DMS 273 (cell line): ENCODE results near the gene MME.
"Not testable (repeated sequence)": the region's sequence is repeated elsewhere in the genome, so short reads cannot be mapped to it uniquely, and the experiment has no call there.

ENCODE experiments used
- DNase-seq: peaks from one replicate; lab custom pipeline; 2025; ENCODE audit not compliant: unreplicated experiment; lab: John Stamatoyannopoulos, UW

MME gene

GRCh38 chr3:155083313-155083905 lies 3.3 kb downstream of the MME start:
- no peak for DNase-seq

GRCh38 chr3:155084567-155084966 lies 4.4 kb downstream of the MME start:
- no peak for DNase-seq

DNA sequence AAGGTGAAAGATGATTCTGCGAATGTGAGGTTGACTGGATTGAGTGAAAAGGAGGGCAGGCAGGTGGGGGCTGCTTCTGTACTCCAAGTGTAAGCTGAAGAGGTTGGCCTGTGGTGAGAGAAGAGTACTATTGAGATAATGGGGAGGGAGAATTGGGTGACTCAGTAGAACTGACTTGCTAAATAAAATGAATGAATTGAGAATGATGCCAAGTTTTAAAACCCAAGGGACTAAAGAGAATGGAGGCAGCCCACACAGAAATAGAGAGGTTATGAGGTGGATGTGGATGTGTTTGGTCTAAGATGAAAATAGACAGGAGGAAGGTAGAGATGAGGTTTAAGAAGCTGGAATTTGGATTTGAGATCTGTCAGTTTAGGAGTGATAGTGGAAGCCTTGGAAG lies 5.9 kb downstream of the MME start:
- no peak for DNase-seq

GRCh38 chr3:155088706-155089345 lies 8.7 kb downstream of the MME start:
- DNase-seq, result no peak

DNA sequence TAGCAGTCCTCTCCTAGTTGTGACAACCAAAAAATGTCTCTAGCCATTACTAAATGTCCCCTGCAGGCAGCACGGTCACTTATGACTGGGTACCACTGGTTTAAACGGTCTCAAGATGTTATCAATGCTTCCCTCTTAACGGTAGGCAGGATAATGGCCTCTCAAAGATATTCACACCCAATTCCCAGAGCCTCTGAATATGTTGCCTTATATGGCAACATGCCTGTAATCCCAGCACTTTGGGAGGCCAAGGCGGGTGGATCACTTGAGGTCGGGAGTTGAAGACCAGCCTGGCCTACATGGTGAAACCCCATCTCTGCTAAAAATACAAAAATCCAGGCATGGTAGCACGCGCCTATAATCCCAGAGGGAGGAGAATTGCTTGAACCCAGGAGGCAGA lies 9.4 kb downstream of the MME start:
- no peak for DNase-seq

DNA sequence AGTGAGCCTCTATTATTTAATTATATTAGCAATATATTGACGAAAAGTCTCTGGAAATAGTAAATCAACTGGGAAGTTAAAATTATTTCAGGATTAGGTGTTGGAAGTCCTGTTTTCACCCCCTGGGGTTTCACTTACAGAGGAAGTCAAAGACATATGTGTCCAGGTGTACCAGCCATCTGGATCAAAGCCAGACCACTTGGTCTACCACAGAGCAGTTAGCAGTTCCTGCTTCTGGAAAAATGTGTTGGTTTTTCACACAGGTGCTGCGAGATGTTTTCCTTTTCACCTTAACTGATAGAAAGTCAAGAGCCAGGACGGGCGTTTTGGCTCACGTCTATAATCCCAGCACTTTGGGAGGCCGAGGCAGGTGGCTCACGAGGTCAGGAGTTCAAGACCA lies 13.1 kb downstream of the MME start:
- no peak for DNase-seq

GRCh38 chr3:155096303-155097008 lies 16.3 kb downstream of the MME start:
- no peak for DNase-seq

- DNase-seq, result no peak
Measured at GRCh38 chr3:155097009-155097349, 16.9 kb downstream of the MME start.

DNA sequence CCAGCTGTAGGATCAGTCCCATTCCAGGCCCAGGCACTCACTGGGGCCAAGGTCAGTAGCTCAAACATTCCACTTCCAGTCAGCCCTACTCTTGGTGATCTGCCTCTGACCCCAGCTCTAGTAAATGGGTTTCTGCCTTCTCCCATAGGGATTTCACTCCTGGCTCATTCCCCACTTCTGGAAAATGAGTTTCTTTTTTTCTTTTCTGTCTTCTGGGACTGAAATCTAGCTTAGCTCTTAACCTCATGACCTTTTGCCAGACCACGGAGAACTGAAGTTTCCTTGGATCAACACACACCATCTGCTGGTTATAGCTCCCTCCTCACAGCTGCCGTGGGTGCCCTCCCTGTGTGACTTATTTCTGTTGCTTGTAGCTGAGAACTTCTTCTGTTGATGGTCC lies 21.3 kb downstream of the MME start:
- DNase-seq, result no peak

GRCh38 chr3:155102329-155102728 lies 22.2 kb downstream of the MME start:
- DNase-seq, result no peak

GRCh38 chr3:155103686-155104085 lies 23.6 kb downstream of the MME start:
- no peak for DNase-seq

DNA sequence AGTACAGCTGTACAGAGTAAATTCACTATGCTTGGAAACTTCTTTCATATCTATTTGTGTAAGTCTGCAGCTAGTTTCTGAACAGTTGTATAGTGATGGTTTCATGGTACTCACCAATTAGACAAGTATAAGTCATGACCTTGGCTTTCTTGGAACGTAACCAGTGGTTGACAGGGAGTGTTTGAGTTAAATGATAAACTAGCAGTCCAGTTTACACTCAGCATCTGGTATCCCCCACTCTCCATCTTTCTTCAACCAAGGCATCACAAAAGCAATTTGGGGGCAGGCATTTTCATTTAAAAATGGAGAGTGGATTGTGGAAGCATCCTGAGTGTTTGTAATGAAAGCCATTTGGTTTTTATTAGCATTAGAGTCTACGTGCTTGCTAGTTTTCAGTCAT lies 26.0 kb downstream of the MME start:
- DNase-seq, result no peak

DNA sequence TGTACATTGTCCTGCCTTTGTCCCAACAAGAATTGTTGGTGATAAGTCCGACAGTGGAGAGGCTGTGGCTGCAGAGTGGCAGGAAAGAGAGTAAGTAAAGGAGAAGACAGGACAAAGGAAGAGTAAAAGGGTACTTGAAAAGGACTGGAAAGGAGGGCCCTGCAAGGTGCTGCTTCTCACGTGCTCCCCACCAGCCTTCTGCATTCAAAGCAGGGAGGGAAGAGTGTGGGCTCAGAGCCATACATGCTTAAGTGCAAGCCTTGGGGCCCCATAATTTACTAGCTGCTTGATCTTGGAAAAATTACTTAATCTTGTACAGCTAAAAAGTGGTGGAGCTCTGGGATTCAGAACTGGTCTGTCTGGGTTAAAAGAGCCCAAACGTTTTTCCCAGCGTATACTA lies 29.9 kb downstream of the MME start:
- no peak for DNase-seq

DNA sequence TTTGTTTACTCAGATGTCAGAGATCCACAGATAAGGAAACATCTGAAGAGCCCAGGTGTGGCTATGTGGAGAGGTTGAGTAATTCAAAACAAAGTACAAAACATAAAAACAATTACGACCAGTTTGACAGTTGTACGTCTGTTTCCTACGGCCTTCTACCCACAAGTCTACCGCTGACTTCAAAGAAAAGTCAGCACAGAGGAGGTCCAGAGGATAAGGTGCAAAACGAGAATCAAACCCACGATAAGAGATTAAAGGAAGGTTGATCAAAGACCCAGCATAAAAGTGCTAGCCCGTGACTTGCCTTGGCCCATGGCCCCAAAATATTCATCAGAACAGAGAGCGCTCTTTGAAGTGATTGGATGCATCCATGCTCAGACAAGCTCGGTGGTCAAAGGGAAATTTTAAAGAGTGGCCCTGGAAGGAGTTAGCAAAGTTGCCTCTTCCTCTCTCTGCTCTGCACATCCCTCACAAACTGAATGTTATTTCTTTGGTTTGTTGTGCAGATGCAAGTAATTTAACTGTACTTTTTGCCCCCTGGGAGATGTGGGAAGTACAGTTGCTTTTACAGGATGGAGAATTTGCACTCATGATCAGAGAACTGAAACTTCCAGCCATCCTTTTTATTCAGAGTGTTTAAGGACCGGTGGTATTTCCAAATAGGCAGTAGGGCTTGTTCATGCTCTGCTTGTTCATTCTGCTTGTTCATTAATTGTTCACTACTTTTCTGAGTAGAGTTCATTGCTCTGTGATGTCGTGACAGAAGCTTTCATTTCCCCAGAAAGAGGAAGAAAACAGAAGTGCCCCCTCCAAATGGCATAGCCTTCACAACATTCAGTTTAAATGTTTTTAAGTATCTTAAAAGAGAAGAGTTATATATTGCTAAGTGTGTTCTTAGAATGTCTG lies 31.1 kb downstream of the MME start:
- no peak for DNase-seq

- no peak for DNase-seq
Measured at GRCh38 chr3:155111971-155112370, 31.9 kb downstream of the MME start.

GRCh38 chr3:155112661-155113389 lies 32.7 kb downstream of the MME start:
- no peak for DNase-seq

DNA sequence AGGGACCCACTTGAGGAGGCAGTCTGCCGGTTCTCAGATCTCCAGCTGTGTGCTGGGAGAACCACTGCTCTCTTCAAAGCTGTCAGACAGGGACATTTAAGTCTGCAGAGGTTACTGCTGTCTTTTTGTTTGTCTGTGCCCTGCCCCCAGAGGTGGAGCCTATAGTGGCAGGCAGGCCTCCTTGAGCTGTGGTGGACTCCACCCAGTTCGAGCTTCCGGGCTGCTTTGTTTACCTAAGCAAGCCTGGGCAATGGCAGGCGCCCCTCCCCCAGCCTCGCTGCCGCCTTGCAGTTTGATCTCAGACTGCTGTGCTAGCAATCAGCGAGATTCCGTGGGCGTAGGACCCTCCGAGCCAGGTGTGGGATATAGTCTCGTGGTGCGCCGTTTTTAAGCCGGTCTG lies 44.6 kb downstream of the MME start:
- DNase-seq, result not testable (repeated sequence)

GRCh38 chr3:155129396-155129795 lies 49.3 kb downstream of the MME start:
- DNase-seq, result no peak

GRCh38 chr3:155130001-155130400 lies 49.9 kb downstream of the MME start:
- no peak for DNase-seq

DNA sequence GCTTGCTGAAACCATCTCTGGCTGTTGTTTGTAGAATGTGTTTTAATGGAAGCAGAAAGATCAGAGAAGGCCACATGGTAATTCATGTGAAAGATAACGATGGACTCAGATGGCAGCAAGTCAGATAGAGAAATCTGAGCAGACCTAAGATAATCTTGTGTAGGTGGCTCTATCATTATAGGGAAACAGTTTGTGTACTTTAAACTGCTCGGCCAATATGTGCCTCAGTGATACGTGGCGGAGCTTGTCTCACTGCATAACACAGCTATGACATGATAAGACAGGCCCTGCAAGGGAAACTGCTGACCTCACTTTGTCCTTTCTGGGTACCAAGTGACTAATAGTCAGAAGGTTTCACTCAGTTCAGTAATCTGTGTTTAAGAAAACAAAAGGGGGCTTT lies 51.0 kb downstream of the MME start:
- no peak for DNase-seq

DNA sequence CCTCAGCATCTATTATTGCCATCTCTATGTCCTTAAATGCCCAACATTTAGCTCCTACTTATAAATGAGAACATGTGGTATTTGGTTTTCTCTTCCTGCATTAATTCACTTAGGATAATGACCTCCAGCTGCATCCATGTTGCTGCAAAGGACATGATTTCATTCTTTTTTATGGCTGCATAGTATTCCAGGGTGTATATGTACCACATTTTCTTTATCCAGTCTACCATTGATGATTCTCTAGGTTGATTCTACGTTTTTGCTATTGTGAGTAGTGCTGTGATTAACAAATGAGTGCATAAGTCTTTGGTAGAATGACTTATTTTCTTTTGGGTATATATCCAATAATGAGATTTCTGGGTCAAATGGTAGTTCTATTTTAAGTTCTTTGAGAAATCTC lies 54.2 kb downstream of the MME start:
- not testable (repeated sequence) for DNase-seq
